GM23248 (cell line): ENCODE measurements around the gene CGN. TPM values are rescaled to one million over a fixed set of nuclear protein-coding genes. Genes with fewer than 3 reads are reported as not detected.

ENCODE experiments used
- DNase-seq: peaks from one replicate; pipeline ENCODE4 v3.0.0-alpha.2; 2015
- H2AFZ ChIP-seq: fragments of 200-600 bp; sonication (generic); 2 replicates; pipeline ENCODE4 v1.6.1; 2016; ENCODE audit warnings: antibody characterized with exemption
- H3F3A ChIP-seq: fragments of 200-600 bp; sonication (generic); 2 replicates; pipeline ENCODE4 v1.6.1; 2016; ENCODE audit warnings: mild to moderate bottlenecking, antibody characterized with exemption, mixed run types; ENCODE audit not compliant: insufficient read depth
- H3K27ac ChIP-seq: fragments of 200-600 bp; sonication (generic); 2 replicates; pipeline ENCODE4 v1.5.1; 2016; ENCODE audit warnings: mild to moderate bottlenecking
- H3K27me3 ChIP-seq: fragments of 200-600 bp; sonication (generic); replicated peaks from 2 replicates; pipeline ENCODE4 v1.6.1; 2016; ENCODE audit warnings: mild to moderate bottlenecking; ENCODE audit not compliant: insufficient read depth
- H3K36me3 ChIP-seq: fragments of 200-600 bp; sonication (generic); 2 replicates; pipeline ENCODE4 v1.6.1; 2016; ENCODE audit warnings: low read depth, mild to moderate bottlenecking
- H3K4me1 ChIP-seq: fragments of 200-600 bp; sonication (generic); 2 replicates; pipeline ENCODE4 v1.6.1; 2016; ENCODE audit warnings: mild to moderate bottlenecking; ENCODE audit not compliant: insufficient read depth
- H3K4me2 ChIP-seq: fragments of 200-600 bp; sonication (generic); one replicate; pipeline ENCODE4 v1.6.1; 2016; ENCODE audit warnings: mild to moderate bottlenecking; ENCODE audit not compliant: unreplicated experiment
- H3K4me3 ChIP-seq: fragments of 200-600 bp; sonication (generic); 2 replicates; pipeline ENCODE4 v1.5.1; 2016; ENCODE audit warnings: mild to moderate bottlenecking
- H3K79me2 ChIP-seq: fragments of 200-600 bp; sonication (generic); 2 replicates; pipeline ENCODE4 v1.6.1; 2016; ENCODE audit warnings: mild to moderate bottlenecking; ENCODE audit not compliant: insufficient read depth
- H3K9ac ChIP-seq: fragments of 200-600 bp; sonication (generic); 2 replicates; pipeline ENCODE4 v1.6.1; 2016; ENCODE audit warnings: mild to moderate bottlenecking
- H3K9me2 ChIP-seq: fragments of 200-600 bp; sonication (generic); 2 replicates; pipeline ENCODE4 v1.6.1; 2016; ENCODE audit warnings: mixed run types, mild to moderate bottlenecking, moderate library complexity; ENCODE audit not compliant: insufficient read depth
- H3K9me3 ChIP-seq: fragments of 200-600 bp; sonication (generic); one replicate; pipeline ENCODE4 v1.6.1; 2017; ENCODE audit warnings: low read depth
- H4K20me1 ChIP-seq: fragments of 200-600 bp; sonication (generic); 2 replicates; pipeline ENCODE4 v1.6.0; 2016; ENCODE audit not compliant: insufficient read depth
- EZH2 ChIP-seq: fragments of 200-600 bp; sonication (generic); IDR thresholded peaks from 2 replicates; pipeline ENCODE4 v1.6.1; 2018; ENCODE audit warnings: antibody characterized with exemption, mild to moderate bottlenecking; ENCODE audit not compliant: insufficient read depth, poor library complexity, severe bottlenecking
- EZH2phosphoT487 ChIP-seq: fragments of 200-600 bp; sonication (generic); IDR thresholded peaks from 2 replicates; pipeline ENCODE4 v1.6.1; 2018; ENCODE audit warnings: antibody characterized with exemption, moderate library complexity, mild to moderate bottlenecking, low read depth; ENCODE audit not compliant: insufficient read depth
- WGBS, 2 experiments: methylation state at CpG; one replicate each; pipeline ENCODE4 v1.1.6; 2015 to 2017; ENCODE audit warnings: low lambda C conversion rate in 2 of 2, low coverage in 1 of 2; ENCODE audit errors: missing lambda C conversion rate in 2 of 2; 5-methylcytosine and 5-hydroxymethylcytosine counted together
- in situ Hi-C: fragments of 300-500 bp; cut with MboI; formaldehyde crosslinking; loops from 2 replicates; pipeline ENCODE4 v1.15.0; 2020
- polyA plus RNA-seq: library from polyadenylated mRNA; unstranded; fragments of >200 nt; fragmentation: Nextera tagmentation; extraction: Ambion mirVana; gene quantifications from 2 replicates; pipeline ENCODE4 v1.2.1, GENCODE V29; 2016
- total RNA-seq: library from RNA; depleted of rRNA; stranded (reverse); fragments of >200 nt; shearing (Covaris generic); gene quantifications from 2 replicates; pipeline ENCODE4 v1.2.3, GENCODE V29; 2014

Gene CGN
- total and polyA plus RNA-seq, 2 experiments from 2014 or later = not detected

- no peak for TF ChIP-seq EZH2phosphoT487
- TF ChIP-seq EZH2 = no peak
- H3K4me2 ChIP-seq = no peak overlapping the region
- H3K9me2 ChIP-seq = no peaks in the 10 kb centered on the region
- H3K27ac ChIP-seq = no peak overlapping the region
- no peaks in the 10 kb centered on the region for H3F3A ChIP-seq
- H3K79me2 ChIP-seq = no peaks in the 10 kb centered on the region
- H3K27me3 ChIP-seq = peaks cover 20% of the 10 kb centered on the region; the same call in 1 of the 2 replicates
- no peaks in the 10 kb centered on the region for H3K9me3 ChIP-seq
- no peak overlapping the region for H2AFZ ChIP-seq
- 60% methylated on average over 5 of the region's 5 CpGs for WGBS, 2 experiments
- H4K20me1 ChIP-seq = no peaks in the 10 kb centered on the region
- DNase-seq = no peak
- H3K4me1 ChIP-seq = no peaks in the 10 kb centered on the region
- H3K4me3 ChIP-seq = no peak overlapping the region
- H3K36me3 ChIP-seq = no peaks in the 10 kb centered on the region
- in situ Hi-C loops = no loop called here
- no peak overlapping the region for H3K9ac ChIP-seq
Observed at GRCh38 chr1:151485685-151486255, 25.4 kb upstream of the CGN start.

GRCh38 chr1:151486557-151486956, 24.6 kb upstream of the CGN start:
- in situ Hi-C loops = no loop called here
- no peak overlapping the region for H3K27ac ChIP-seq
- H2AFZ ChIP-seq = no peak overlapping the region
- no peaks in the 10 kb centered on the region for H3K4me1 ChIP-seq
- no peaks in the 10 kb centered on the region for H3K9me3 ChIP-seq
- no peaks in the 10 kb centered on the region for H3F3A ChIP-seq
- peaks cover 21% of the 10 kb centered on the region; the same call in 1 of the 2 replicates for H3K27me3 ChIP-seq
- no peaks in the 10 kb centered on the region for H4K20me1 ChIP-seq
- no peaks in the 10 kb centered on the region for H3K36me3 ChIP-seq
- H3K4me2 ChIP-seq = no peak overlapping the region
- H3K4me3 ChIP-seq = no peak overlapping the region
- no peaks in the 10 kb centered on the region for H3K79me2 ChIP-seq
- TF ChIP-seq EZH2 (no peak), EZH2phosphoT487 (no peak)
- H3K9ac ChIP-seq = no peak overlapping the region
- WGBS, 2 experiments = 73 to 79% methylated on average over 1 of the region's 1 CpG
- DNase-seq = no peak
- H3K9me2 ChIP-seq = no peaks in the 10 kb centered on the region

GRCh38 chr1:151491641-151492040, 19.5 kb upstream of the CGN start:
- Histone ChIP-seq H3K27ac (no peak overlapping the region), H4K20me1 (no peaks in the 10 kb centered on the region), H3K4me1 (peaks cover 10% of the 10 kb centered on the region), H2AFZ (no peak overlapping the region), H3K9me3 (no peaks in the 10 kb centered on the region), H3F3A (0 out of 2 replicates have a peak, but pooled peaks cover 8% of the 10 kb centered on the region), H3K4me2 (no peak overlapping the region), H3K27me3 (peaks cover 36% of the 10 kb centered on the region), H3K79me2 (no peaks in the 10 kb centered on the region), H3K4me3 (no peak overlapping the region), H3K9ac (no peak overlapping the region), H3K36me3 (no peaks in the 10 kb centered on the region), H3K9me2 (no peaks in the 10 kb centered on the region)
- in situ Hi-C loops = no loop called here
- WGBS, 2 experiments = 89 to 90% methylated on average over 5 of the region's 5 CpGs
- no peak for DNase-seq
- TF ChIP-seq EZH2 = no peak
- no peak for TF ChIP-seq EZH2phosphoT487

- no peak overlapping the region for H3K9ac ChIP-seq
- in situ Hi-C loops = no loop called here
Observed at GRCh38 chr1:151492120-151492519, 19.1 kb upstream of the CGN start.

More at GRCh38 chr1:151492120-151492519, 19.1 kb upstream of the CGN start:
- Histone ChIP-seq H3K4me2 (no peak overlapping the region), H3K36me3 (no peaks in the 10 kb centered on the region), H3F3A (0 out of 2 replicates have a peak, but pooled peaks cover 8% of the 10 kb centered on the region), H3K79me2 (no peaks in the 10 kb centered on the region), H2AFZ (no peak overlapping the region), H3K9me3 (no peaks in the 10 kb centered on the region), H3K27me3 (peaks cover 36% of the 10 kb centered on the region), H4K20me1 (no peaks in the 10 kb centered on the region), H3K9me2 (no peaks in the 10 kb centered on the region), H3K4me1 (peaks cover 10% of the 10 kb centered on the region), H3K27ac (no peak overlapping the region), H3K4me3 (no peak overlapping the region)
- WGBS, 2 experiments = 75 to 95% methylated on average over 1 of the region's 1 CpG
- TF ChIP-seq EZH2 = no peak
- TF ChIP-seq EZH2phosphoT487 = no peak
- no peak for DNase-seq
